Middle frontal gyrus (tissue), 1 donor: Measurements from ENCODE around the gene PRKCH.

Experiments used
- DNase-seq: peaks from one replicate; pipeline ENCODE4 v3.0.0-alpha.2; 2015; ENCODE audit warnings: low spot score; ENCODE audit errors: extremely low spot score

PRKCH gene

DNA sequence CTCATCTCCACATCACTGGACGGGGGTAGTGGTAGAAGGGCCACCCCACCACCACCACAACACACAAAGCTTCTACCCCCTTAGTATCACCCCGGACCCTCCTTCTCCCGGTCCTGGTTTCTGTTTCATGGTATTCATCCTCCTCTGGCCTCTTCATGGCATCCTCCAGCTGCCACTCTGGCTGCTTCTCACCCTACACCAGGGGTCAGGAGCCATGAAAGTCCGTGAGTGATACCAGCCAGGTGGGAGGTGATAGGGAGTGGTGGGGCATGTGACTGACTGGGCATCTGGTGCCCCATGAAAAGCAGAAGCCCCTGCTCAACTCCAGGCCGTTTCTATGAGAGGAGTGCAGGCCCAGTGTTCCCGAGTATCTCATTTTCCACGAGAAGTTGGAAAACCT lies 222.6 kb downstream of the PRKCH start:
- DNase-seq = no peak

DNA sequence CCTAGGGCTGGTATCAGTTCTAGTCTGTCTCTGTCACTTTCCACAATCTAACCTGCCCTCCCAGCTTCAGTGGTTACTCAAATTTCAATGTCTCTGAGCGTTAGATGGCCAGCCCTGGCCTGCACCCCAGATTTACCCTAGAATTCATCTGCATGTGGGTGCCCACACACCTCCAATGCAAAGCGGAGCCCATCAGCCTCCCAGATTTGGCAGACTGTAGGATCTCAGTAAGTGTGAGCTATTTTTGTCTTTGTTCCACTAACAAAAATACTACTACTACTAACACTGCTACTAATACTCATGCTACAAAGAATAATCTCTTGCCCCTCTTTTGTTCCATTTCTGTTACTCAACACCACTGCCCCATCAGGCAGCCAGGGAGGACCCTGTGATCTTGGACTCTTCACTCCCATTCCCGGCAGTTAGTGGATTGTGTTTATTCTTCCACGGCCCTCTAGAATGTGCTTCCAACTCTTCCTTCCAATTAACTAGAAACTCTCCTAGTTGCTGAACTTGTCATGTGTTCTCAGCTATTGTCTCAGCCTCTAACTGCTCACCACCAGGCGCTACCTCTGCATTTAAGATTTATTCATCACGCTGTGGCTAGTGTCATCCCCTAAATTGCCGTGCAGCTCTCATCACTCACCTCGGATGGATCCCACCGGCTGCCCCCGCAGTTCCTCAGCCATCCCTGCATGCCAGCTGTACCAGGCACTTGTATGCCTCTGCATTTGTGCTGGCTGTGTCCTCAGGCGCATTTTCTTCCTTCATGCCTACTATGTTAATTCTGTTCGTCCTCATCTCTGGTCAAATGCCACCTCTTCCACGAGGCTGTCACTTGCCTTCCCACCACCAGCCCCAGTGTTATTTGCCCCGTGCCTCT lies 223.3 kb downstream of the PRKCH start:
- no peak for DNase-seq

DNA sequence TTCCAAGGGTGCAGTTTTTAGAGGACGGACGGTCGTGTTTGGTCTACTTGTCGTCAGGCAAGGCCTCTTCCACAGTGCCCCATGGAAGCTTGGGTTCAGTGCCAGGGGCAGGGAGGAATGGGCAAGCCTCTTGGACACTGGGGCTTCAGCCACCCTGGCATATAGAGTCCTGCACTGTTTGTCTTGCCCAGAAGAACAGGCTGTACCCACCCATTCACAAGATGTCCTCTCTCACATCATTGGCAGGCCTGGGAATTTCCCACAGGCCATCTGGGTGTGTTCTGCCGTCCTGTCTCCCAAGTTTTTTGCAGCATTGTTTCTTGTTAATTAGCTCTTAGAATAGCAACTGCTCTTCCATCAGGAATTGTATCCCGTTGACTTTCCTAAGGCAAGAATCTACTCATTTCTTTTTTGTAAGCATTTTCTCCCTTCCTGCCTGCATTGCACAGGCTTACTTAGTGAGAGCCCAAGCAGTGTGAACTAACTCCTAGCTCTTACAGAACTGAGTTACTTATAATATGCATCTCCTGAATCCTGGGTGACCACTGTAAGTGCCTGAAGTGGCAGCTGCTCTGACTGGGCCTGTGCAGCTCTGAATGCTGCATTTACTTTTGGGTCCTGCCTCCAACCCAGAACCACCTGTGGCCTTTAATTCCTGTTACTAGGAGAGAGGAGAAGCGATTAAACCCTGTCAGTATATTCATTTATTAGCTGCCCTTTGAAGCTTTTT lies 224.5 kb downstream of the PRKCH start:
- DNase-seq = no peak

DNA sequence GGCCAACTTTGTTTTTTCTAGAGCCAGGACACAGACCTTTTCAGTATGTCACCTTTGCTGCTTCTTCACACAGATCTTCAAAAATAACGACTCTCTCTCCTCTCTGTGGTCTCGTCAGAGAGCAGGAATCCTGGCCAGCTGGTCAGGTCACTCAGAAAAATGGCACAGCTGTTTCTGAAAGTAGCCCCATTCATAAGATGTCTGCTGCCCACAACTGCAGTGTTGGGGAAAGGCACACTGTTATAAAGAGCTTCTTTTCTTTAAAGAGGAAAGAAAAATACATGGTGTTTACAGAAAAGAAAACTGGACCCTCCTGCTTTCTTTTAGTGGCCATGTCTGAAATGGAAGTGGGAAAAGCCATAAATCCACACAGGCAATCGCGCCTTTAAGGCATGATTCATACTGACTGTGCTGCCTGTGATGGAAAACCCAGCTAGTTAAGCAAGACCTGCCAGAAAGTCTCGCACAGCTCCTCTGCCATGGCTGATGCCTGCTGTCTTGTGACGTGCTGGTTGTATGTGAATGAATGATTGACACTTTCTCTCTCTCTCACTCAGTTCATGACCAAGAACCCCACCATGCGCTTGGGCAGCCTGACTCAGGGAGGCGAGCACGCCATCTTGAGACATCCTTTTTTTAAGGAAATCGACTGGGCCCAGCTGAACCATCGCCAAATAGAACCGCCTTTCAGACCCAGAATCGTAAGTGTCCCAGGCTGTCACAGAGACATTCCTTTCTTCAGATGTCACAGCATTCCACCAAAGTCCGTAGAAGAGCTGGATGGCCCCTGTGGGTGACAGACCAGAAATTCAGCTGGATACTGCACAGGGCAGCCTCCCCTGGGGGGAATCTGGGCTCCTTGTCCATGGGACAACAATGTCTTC lies 226.0 kb downstream of the PRKCH start:
- no peak for DNase-seq

DNA sequence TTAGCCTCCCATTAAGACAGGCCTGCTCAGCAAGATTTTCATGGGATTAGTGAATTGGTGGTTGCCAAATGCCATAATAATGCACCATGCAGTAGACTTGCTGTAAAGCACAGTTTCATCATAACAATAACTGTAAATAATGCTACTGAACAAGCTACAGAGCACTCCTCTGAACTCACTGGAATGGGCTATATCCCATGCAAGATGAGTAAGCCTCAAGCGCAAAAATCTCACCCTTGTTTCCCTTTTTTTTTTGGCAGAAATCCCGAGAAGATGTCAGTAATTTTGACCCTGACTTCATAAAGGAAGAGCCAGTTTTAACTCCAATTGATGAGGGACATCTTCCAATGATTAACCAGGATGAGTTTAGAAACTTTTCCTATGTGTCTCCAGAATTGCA lies 228.0 kb downstream of the PRKCH start:
- DNase-seq = no peak

DNA sequence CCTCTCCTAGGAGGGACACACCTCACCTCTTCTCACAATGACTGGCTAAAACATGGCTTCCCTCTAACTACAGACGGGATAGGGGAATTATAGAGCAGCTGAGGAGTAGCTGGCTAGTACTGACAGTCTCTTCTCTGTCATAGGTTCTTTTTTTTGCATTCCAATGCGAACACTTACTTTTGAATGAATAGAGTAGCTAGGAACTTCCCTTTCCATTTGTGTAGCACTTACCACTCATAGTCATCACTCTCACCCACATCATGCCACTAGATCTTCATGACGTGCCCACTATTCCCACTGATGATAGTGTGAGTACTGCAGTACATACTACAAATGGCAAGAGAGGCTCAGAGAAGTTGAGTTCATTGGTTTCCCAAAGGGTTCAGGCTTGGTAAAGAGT lies 230.0 kb downstream of the PRKCH start:
- DNase-seq = no peak

DNA sequence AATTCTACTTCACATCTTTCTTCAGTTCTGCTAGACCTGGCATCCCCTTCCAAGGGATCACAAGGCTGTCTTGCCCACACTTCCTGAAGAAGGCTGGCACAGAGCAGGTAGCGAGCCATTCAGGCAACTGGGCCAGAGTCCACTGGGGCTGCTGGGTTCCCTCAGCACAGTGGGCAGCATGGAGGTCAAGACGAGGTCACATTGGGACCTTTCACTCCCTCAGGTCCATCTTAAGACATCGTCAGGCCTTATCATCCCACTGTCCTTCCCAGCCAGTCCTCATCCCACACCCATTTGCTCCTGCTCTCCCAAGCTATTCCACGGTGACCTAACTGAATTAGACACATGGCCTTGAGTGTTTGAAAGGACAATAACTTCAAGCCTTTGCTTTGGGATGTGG lies 230.9 kb downstream of the PRKCH start:
- DNase-seq = no peak

DNA sequence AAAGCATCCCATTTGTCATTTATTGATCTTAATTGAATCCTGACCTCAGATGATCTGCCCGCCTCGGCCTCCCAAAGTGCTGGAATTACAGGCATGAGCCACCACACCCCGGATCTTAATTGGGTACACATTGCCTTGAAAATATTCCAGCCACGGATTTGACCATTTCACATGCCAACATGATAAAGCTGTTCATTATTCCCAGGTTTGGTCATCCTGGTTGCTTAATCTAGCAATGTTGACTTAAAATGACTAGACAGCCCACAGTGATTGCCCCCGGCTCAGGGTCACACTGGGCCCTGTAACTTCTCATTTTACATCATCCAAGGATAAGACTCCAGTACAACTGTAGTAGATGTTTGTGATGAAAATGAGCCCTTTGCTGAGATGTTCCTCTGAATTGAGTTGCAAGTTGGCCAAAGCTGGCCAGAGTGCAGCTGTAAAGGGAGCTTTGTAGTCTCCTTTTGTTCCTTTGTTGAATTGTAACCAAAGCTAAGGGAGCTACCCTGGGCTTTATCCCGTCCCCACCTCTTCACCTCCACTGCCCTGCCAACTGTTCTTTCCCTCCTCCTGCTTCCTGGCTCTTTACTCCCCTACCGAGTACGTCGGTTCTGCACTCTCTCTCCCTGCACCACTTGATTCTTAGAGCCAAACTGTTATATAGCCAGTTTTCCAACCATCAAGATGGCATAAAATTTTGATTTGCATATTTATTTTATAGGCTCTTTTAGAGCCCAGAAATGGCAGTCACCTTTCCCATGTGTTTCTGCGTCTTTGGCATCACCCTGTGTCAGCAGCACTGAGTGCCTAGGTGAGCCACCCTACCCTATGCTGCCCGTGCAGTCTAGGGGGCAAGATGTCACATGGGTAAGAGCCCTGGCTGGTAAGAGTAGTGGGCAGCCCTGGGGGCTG lies 232.6 kb downstream of the PRKCH start:
- no peak for DNase-seq

DNA sequence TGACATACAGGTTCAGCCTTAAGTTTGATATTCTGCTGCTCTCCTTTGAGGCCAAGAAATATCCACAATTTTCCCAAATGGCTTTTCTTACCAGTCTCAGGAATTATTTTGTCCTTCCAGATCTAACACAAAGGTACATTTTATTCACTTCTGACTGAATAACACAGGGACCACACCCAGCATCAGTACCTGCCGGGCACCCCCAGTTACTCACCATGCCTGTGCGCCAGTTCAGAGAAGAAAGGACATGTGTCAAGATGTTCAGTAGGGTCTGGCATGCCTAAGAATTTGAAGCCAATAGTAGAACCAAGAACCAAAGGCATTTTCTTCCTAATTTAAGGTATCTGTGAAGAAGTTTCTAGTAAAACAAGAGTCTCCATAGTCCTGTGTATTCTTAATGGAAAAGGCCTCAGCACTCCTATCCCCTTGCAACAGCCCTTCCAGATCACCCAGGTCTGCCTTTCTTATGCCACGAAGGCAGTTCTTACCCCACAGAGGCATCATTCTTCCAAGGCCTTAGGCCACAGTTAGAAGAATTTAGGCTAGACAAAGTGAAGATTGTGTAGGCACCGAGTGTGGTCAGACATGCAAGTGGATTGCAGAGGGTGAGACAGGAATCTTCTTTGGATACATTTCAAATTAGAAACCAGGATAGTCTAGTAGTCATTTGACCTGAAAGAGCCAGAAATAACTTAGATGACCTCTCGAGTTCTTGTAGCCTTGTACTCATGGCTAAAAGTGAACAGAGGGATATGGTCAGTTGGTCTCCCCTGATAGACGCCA lies 233.9 kb downstream of the PRKCH start:
- no peak for DNase-seq

DNA sequence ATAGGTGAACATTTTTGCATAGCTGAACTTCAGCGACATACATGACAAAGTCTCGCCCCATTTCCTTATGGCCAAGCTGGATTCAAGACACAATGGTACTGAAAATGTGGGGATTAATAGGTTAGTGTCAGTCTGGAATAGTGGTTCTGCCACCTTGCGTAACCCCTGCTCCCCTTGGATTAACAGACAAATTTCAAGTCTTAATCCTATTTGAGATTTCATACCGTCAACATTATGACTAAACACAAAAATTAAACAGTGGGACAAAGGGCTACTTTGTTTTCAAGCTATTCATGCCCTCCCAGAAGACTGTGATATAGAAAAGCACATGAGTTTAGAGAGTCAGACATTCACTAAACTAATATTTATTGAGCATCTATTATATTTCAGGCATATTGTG lies 235.1 kb downstream of the PRKCH start:
- no peak for DNase-seq

DNA sequence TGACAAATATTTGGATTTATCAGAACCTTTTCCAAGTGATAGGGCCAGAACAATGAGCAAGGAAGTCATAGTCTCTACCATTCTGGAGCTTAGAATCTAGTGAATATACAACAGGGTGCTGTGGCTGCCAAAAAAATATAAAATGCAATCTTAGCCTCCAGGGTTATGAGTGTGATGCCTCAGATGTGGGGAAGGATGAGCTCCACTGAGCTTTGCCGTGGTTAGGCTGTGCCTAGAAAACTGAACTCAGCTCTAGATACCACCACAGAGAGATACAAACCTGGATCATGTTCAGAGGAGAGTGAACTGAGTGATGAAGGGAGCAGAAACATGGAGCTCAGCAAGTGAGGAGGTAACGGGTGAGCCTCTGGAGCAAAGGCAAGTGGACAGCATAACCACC lies 235.9 kb downstream of the PRKCH start:
- DNase-seq = no peak

DNA sequence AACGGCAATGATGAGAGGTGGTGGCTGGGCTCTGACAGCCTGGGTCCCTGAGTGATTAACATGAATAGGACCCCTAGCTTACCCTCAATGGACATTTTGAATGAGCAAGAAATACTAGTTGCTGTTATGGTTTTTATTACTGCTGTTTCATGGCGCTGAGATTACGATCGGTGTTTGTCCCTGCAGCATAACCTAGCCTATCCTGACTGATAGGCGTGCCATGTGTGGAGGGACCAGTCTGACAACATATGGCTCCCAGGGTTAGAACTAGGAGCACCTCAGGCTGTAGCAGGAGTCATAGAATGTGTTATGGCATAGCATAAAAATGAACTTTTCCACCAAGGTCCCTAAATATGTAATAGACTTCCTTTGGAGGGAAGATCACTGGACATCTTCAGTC lies 236.5 kb downstream of the PRKCH start:
- DNase-seq = no peak

DNA sequence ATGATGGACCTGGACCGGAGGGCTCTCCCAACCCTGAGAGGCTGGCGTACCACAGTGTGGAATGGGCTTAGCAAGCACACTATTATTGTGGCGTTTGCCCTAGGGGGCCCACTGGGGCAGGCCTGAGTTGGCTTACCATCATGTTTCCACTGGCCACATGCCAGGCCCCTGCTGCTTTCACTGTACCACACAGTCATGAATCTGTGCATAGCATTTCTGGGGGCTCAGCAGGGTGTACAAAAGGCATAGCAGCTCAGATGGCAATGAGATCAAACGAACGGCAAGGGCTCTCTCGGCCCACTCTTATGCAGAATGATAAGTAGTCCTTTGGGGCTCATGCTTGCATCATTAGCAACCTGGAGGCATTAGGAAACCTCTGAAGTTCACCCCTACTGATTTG lies 236.9 kb downstream of the PRKCH start:
- DNase-seq = no peak

DNA sequence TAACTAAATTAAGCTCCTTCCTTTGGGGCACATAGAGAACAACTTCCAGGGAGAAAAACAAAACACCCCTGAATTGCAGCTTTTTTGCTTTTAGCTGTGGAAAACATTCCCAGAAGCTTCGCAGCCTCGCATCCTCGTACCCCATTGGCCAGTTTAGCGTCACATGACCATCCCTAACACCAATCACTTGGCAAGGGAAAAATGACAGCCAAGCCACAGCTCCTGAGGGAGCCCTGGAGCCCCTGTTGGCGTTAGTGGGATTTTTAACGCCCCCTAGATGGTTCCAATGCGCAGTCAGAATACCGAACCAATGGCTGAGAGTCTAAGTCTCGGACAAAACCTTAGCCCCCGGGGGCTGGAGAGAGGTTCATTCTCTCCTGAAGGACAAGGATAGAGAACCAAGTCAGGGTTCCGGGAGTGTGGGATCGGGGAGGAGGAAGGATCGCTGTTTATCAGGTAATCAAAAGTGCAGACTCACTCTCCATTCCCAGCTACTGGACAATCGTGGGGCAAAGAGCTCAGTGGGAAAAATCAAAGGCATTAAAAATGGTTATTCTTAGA lies 238.3 kb downstream of the PRKCH start:
- DNase-seq = no peak

DNA sequence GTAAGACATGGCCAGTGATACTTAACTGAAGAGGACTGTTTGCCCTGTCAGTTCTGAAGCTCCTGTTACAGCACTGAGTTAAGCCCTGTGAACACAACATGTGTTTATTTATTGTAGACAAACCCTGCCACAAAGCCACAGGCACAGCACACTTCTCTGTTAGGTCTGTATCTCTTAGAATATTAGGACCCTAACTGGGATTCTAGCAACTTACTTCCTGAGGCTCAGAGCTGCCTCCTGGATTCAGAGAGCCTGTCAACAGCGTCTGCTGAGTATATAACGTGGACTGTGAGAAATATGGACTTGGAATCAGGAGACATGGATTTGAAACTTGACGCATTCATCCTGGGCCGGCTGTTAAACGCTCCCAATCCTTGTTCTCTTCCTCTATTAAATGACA lies 238.9 kb downstream of the PRKCH start:
- no peak for DNase-seq

DNA sequence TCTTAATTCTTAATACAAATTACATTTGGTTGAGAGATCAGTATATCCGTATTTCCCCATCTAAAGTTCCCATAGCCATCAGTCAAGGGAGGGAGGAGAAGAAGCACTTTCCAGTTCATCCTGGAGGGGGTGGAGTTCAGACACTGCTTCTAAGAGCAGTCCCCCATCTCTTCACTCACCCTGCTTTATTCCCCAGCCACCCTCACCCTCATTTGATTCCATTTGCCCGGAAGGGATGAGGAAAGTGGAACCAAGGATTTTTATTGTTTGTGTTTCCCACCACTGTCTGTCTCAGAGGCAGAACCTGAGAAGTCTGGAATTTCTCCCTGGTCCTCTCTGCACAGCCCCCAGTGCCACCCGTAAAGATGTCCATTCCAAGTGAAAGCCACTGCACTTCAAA lies 239.7 kb downstream of the PRKCH start:
- DNase-seq = no peak

DNA sequence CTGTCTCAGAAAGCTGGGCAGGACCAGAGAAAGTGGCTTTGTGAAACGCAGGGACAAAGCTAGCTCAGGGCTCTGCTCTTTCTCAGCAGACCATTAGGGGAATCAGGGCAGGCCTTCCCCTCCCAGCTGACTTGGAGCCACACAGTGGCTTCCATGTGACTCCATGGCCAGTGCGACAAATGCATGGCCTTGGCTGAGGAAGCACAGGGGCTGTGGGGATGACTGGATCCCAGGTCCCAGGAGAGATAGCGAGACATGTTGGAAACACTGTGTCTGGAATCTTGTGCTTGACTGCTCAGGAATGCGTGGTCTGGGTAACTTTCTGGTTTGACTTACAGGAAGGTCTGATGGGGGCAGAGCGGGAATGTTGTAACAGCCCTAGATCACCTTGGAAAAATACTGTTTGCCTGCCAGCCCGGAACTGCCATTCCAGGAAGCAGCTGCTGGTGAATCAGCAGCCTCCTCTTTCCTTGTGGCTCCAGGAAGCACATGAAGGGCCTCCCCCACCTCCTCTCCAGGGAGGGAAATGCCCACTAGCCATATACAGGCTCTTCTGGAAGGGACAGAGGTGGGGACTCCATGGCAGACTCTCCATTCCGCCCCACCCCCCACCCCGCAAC lies 240.4 kb downstream of the PRKCH start:
- no peak for DNase-seq

DNA sequence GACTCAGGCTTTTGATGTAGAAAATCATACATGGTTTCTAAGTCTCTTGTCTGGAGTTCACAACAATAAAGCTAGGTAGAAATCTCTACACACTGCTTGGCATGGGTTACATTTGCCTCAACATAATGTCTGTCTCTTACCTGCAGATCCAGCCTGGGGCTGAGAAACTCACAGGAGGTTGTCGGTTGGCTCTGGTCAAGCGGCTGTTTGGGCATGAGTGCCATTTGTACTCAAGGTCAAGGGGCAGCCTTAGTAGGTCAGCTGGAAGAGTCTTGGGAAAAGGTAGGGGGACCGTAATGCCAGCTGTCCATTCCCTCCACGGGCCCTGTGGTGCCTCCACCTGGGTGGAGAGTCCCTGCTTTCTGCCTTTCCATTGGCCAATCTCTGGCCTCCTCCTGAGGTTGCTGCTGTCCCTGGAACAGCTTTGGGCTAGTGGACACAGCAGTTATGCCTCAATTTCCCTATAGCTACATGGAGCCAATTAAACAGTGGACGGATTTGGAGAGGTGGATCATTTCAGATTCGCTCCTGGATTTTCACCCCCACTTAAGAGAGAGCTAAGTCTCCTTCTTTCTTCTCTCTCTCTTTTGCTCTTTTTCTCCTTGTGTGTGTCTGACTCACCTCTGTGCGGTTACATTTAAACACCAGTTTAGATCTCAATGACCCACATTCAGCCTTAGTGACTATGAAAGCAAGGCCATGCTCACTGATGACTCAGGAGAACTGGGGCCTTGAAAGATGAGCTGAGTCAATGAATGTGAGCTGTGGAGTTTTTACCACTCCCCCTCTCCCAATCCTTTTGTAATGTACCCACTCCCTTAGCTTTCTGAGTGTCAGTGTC lies 241.2 kb downstream of the PRKCH start:
- DNase-seq = no peak
